Stimulated activated naive CD4-positive, alpha-beta T cell (primary cell): Measurements from ENCODE around the gene OPCML.

Source experiments
- DNase-seq, 6 experiments: peaks; one replicate each; lab custom pipeline; 2025; lab: John Stamatoyannopoulos, UW

The OPCML gene

DNA sequence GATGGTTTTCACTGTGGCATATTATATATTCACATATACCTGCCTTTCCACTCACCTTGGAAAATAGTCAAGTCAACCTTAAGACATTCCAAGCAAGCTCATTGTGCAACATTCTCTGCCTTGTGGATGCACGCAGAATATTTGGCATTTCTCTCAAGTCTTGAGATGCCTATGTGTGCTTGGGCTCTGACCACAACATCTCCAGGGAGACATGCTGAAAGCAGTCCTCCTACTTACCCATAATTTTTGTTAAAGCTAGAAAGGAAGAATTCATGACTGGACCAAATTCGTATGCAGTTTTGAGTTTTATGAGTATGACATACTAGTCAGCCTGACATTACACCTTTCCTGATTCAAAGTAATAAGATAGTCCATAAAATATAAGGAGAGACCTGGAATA is 684.0 kb downstream of the OPCML start:
- DNase-seq, result no peak

DNA sequence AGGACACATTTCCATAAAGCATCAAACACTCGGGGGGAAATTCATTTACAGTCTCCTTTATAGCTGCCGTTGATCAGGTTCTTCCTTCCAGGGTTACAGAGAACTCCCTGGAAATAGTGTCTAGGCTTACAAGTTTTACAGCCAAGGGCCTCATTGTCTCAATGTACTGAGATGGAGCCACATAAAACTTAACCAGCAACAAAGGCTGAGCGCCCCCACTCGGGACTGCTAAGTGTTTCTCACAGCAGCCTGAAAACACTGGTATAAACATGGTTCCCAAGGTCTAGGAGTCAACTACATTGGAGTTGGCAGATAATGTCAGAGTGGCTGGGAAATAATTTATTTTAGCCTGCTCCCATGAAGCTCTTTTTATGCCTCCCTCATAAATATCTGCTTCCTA is 686.2 kb downstream of the OPCML start:
- no peak for DNase-seq

GRCh38 chr11:132844956-132845696 is 687.2 kb downstream of the OPCML start:
- no peak for DNase-seq

DNA sequence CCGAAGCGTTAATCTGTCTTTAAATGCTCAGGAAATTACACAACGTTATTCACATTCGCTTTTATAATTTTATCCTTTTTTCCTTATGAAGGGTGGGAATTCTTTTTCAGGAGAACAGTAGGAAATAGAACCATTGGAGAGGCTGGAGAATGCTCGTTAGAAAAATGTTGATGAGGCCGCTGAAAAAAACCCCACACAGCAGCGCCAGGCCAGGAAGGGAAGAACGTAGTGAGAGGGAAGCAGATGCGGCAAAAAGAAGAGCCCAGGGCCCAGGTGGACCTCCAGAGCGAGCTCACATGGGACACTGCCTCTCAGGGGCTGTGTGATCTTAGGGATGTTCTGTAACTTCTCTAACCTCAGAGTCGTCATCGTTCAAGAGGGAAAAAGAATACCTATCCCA is 691.6 kb downstream of the OPCML start:
- no peak for DNase-seq

GRCh38 chr11:132840191-132840590 is 692.1 kb downstream of the OPCML start:
- no peak for DNase-seq

GRCh38 chr11:132839236-132839945 is 692.9 kb downstream of the OPCML start:
- no peak for DNase-seq

DNA sequence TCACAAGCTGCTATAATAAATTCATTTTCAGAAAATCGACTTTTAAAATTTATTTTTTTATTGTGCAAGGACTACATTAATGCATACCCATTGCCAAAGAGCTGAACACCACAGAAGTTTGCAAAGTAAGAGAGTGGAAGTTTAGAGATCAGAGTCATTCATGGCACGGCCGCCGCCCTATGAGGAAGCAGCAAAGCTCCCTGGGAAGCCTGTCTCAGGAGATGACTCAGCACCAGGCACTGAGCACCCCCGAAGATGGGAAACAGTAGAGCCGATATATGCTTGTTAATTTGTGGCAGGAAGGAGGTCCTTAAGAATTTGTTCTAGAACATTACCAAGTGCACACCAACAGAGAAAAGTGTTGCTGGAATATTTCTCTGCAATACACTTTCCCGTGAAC is 693.7 kb downstream of the OPCML start:
- DNase-seq, result no peak

GRCh38 chr11:132831272-132831671 is 701.0 kb downstream of the OPCML start:
- no peak for DNase-seq

- DNase-seq, result no peak
These were observed 707.7 kb downstream of the OPCML start for GRCh38 chr11:132824642-132825041.

GRCh38 chr11:132822276-132822675 is 710.0 kb downstream of the OPCML start:
- no peak for DNase-seq

DNA sequence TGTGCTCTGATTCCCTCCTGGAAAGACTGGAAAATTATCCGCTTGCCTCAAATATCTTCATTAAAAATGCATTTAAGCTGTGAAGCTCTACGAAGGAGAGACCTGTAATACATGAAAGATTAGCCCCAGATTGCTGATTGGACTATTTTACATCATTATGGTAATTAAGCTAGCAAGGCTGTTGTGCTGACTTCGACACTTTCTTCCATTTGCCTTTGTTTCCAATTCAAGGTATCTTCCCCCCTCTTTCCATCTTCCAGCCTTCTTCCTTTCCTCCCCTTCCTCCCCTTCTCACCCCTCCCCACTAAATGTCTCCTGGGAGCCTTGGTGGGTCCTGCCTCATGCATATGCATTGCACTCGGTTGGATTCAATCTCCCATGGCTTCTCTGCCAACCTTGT is 710.8 kb downstream of the OPCML start:
- no peak for DNase-seq

DNA sequence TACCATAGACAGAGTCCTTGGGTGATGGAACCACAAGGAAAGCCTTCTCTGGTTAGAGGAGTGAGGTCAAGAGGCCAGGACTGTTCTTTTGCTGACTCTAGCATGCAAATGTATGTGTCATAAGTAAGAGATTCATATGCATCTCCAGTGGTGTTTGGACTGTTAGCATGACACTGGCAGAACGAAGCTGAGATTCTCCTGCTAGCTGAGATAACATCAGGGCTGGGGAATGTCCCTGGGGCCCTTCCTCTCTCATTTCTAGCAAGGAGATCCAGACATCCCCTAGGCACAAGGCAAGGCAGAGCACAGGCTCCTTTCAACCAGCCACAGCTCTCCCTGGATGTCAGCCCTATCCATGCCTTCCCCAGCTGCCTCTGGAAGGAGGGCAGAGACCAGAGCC is 711.3 kb downstream of the OPCML start:
- no peak for DNase-seq

DNA sequence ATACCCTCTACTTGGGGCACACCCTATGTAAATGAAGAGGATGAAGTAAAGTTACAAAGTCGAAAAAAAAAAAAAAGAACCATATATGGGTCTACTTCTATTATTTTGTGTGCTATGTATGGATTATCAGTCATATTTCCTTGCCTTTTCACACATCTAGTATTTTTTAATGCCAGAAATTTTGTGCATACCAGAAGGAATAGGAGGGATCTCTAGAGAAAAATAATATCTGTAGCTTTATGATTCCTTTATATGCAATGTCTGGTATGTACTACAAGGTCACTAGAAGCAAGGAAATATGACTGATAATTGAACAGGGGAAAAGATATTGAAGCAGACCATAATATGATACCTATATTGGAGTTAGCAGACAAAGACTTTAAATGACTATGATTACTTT is 713.4 kb downstream of the OPCML start:
- DNase-seq, result no peak

DNA sequence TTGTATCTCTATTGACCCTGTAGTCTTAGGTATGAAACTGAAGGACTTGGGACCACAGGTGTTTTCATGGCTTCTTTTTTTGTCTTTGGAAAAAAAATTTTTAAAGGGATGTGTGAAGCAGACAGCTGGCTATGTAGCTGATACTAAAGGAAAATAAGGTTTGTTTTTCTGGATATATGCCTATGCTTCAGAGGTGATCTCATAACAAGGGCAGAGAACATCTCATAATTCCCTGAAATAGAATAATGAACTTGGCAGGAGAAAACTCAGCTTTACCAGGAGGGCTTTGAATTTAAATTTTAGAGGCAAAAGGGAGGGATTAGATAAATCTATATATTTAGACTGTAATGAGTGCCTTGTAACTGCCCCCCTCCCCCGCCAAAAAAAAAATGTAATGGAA is 714.9 kb downstream of the OPCML start:
- DNase-seq, result no peak

GRCh38 chr11:132814410-132814809 is 717.9 kb downstream of the OPCML start:
- no peak for DNase-seq

DNA sequence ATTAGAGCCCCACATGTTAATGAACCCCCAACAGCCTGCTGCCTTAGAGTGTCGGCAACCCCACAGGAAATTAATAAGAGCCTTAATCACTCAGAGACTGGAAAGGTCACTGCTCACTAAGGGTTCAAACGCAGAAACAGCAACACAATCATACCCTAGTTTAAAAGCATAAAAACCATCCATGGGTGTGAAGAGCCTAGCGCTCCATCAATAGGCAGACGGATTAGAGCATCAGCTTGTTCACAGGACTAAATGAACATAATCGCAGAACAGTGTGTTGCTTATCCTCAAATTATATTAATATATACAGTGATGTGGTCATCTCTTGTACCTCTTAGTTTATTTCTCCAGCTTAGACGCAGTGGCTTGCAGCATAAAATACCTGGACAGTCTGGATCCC is 720.7 kb downstream of the OPCML start:
- DNase-seq, result no peak

DNA sequence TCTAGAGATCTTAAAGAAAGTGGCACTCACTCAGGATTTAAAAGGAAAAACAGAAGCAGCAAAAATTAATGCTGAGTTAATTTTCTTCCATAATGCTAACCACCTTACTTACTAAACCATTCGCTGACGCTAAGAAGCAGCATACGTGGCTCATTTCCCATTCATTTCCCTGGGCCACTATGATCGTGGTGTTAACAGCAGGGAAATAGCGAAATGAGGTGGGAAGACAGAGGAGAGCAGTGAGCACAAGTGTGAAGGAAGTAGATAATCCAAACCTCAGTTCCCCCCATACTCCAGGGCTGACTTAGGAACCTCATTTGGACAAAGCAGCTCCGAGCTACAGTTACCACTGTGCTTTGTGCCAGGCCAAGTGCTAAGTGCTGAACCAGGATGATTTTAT is 723.2 kb downstream of the OPCML start:
- no peak for DNase-seq

- no peak for DNase-seq
These were observed 728.0 kb downstream of the OPCML start for GRCh38 chr11:132804258-132804657.

DNA sequence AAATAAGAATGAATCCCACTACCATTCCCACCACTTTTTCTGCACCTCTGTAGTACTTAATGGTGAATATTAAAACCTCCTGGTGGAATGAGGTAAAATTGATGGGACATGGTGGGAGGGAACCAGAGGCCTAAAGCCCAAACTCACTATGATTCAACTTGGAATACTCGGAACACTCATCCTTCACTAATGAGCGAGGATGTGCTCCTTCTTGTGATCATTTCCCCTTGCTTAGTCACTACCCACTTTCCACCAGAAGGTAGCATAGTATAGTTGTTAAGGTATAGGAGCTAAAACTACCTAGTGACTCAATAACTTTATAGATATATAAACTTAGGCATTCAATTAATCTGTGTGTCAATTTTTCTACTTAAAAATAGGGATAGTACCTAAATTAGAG is 728.9 kb downstream of the OPCML start:
- DNase-seq, result no peak

DNA sequence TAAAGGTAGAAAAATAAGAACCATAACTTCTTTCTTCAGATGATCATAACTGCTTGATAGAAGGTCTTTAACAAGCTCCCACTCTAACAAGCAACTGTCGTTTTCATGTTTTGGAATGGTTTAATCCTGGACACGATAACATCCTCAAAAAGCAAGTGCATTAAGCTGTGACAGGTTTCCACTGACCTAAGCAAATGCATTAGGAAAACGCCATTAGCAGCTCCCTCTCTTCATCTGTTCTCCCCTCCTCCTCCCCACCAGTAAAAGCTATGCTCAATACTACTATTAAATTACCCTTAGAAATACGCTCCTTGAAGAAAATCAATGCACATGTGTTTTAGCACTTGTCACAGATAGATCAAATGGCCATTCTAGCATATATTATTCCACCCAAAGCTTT is 729.4 kb downstream of the OPCML start:
- DNase-seq, result no peak

DNA sequence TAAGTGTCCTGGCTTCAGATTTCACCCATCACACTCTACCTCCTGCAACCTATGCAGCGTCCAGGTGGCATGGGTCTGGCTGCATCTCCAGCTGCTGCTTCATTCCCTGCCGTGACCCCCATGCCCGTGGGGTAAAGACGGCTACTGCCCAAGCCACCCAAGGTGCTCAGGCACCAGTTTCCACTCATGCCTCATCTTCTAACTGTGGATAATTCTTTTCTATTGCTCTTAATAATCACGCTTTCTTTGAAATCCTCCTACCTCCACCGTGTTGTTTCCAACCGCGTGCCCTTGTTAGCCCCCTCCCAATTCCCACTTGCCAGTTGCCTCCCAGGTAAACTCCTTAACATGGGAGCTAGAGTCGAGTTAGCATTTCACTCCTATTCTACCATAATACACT is 738.5 kb downstream of the OPCML start:
- DNase-seq, result no peak

DNA sequence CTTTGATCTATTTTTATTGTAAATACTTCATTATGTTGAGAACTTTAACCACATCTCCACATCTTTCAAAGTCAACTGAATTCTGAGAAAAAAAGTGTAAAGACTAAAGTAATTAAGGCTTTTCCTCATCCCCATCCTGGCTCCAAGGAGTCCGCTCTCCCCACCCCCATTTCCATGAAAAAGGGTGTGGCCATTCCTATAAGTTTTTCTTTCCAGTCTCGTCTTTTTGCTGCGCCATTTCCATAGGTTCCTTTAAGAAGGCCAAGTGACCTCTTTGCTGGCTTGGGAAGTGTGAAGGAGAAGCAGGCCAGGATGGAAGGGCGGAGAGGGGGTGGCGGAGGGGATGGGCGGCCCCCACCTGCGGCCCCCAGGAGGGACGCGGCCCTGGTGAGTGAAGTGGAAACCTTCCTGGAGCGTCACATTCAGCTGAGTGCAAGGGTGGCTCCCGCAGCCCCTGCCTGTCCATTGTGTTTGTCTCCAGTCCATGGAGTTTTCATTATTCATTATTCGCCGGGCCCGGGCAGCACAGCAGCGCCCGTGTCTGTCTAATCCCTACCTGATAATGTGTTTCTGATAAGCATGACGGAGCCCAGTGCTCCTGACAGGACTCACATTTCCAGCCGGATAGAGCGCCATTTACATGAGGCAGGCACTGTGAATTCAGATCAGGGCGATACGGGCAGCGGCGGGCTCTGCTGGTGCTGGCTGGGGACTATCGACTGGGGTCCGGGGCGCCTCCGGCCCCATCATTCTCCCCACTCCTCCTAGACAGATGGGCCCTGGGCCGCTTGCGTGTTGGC is 739.8 kb downstream of the OPCML start:
- no peak for DNase-seq

DNA sequence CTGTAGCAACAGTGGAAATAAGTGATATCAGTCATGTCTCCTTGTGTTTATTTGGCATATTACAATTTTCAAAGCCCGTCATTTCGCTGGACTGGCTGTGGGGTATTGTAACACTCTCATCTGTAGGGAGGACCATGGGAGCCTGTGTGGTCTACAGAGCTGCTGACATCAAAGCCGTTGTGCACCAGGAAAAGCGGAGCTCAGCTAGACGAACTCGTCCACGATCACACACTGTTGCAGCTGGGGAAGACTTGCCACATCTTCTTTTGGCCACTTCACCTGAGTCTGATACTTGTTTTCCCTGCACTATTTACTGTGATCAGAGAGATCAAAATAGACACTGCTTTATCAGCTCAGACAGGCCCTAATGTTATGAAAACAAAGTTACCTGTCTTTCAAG is 741.3 kb downstream of the OPCML start:
- no peak for DNase-seq
